H1 (cell line): ENCODE measurements around the gene SPINK4. TPM values are rescaled to one million over a fixed set of nuclear protein-coding genes. Genes with fewer than 3 reads are reported as not detected.

Experiments used
- CTCF ChIA-PET: fragments of 300-600 bp; sonication (Branson Sonifier 250); formaldehyde crosslinking; loops from one replicate; lab custom pipeline; 2021; ENCODE audit not compliant: partially characterized antibody; lab: Charles Lee
- POLR2A ChIA-PET: fragments of 300-600 bp; sonication (Branson Sonifier 250); formaldehyde crosslinking; loops from one replicate; lab custom pipeline; 2021; ENCODE audit warnings: inconsistent platforms; ENCODE audit not compliant: partially characterized antibody; lab: Charles Lee
- DNase-seq, 2 experiments: peaks; one replicate each; pipeline versions ENCODE4 v3.0.0 to v3.0.0-alpha.2; 2010 to 2022; ENCODE audit warnings: low spot score in 2 of 2, low read depth in 1 of 2, mixed read lengths in 1 of 2
- FAIRE-seq: peaks from 2 replicates; lab custom pipeline; 2011; peaks lifted over from hg19 to GRCh38; lab: Jason Lieb, UNC
- H2AFZ ChIP-seq: 2 replicates; pipeline ENCODE4 v1.8.1; 2012; ENCODE audit warnings: low read length, inconsistent platforms
- H2AK5ac ChIP-seq: 2 replicates; pipeline ENCODE4 v1.6.1; 2013; ENCODE audit warnings: low read depth, low read length
- H2BK120ac ChIP-seq: replicated peaks from 2 replicates; pipeline ENCODE3; 2013; ENCODE audit warnings: low read depth, low read length, inconsistent platforms
- H2BK12ac ChIP-seq: 2 replicates; pipeline ENCODE4 v1.6.1; 2013; ENCODE audit warnings: low read depth, low read length
- H2BK15ac ChIP-seq: 2 replicates; pipeline ENCODE4 v1.6.1; 2013; ENCODE audit warnings: low read length
- H2BK20ac ChIP-seq: 2 replicates; pipeline ENCODE4 v1.6.1; 2013; ENCODE audit warnings: low read length
- H2BK5ac ChIP-seq: 2 replicates; pipeline ENCODE4 v1.6.1; 2013; ENCODE audit warnings: low read depth, low read length
- H3K14ac ChIP-seq: 2 replicates; pipeline ENCODE4 v1.6.1; 2013; ENCODE audit warnings: inconsistent platforms; ENCODE audit not compliant: insufficient read length
- H3K18ac ChIP-seq: 2 replicates; pipeline ENCODE4 v1.6.1; 2013; ENCODE audit warnings: low read length; ENCODE audit errors: extremely low read depth
- H3K23ac ChIP-seq: 2 replicates; pipeline ENCODE4 v1.6.1; 2013; ENCODE audit warnings: inconsistent platforms; ENCODE audit not compliant: insufficient read length
- H3K23me2 ChIP-seq: 2 replicates; pipeline ENCODE4 v1.6.1; 2013; ENCODE audit warnings: low read depth, low read length
- H3K27ac ChIP-seq: 2 replicates; pipeline ENCODE4 v1.6.1; 2011; ENCODE audit warnings: low read depth, low read length, inconsistent platforms
- H3K27me3 ChIP-seq, 4 experiments: replicated peaks in 1 of 4; 1 replicate in 1 of 4; 2 replicates in 3 of 4; pipeline versions ENCODE4 v1.6.1 to v1.8.1; 2011 to 2013; ENCODE audit warnings: low read length in 3 of 4, mild to moderate bottlenecking in 3 of 4, inconsistent platforms in 2 of 4, mixed read lengths in 2 of 4, moderate library complexity in 1 of 4; ENCODE audit not compliant: control insufficient read depth in 3 of 4, insufficient read depth in 3 of 4; ENCODE audit errors: extremely low read depth in 1 of 4
- H3K36me3 ChIP-seq, 4 experiments: 2 replicates each; pipeline versions ENCODE4 v1.6.1 to v1.8.1; 2011 to 2013; ENCODE audit warnings: mild to moderate bottlenecking in 4 of 4, low read length in 3 of 4, moderate library complexity in 2 of 4, control low read depth in 1 of 4, inconsistent platforms in 1 of 4; ENCODE audit not compliant: insufficient read depth in 4 of 4, control insufficient read depth in 2 of 4
- H3K4ac ChIP-seq: replicated peaks from 2 replicates; pipeline ENCODE3; 2013; ENCODE audit warnings: low read length, low read depth, mixed read lengths, inconsistent platforms; ENCODE audit not compliant: insufficient read length
- H3K4me1 ChIP-seq, 4 experiments: replicated peaks in 1 of 4; 1 replicate in 1 of 4; 2 replicates in 3 of 4; pipeline versions ENCODE4 v1.6.1 to v1.8.1; 2011 to 2013; ENCODE audit warnings: low read length in 3 of 4, inconsistent platforms in 2 of 4, mixed read lengths in 1 of 4; ENCODE audit not compliant: insufficient read depth in 4 of 4, control insufficient read depth in 3 of 4
- H3K4me2 ChIP-seq, 2 experiments: 2 replicates each; pipeline versions ENCODE4 v1.6.1 to v1.8.1; 2011 to 2013; ENCODE audit warnings: low read depth in 2 of 2, low read length in 2 of 2, control low read depth in 1 of 2, inconsistent platforms in 1 of 2, mild to moderate bottlenecking in 1 of 2; ENCODE audit not compliant: insufficient read depth in 1 of 2
- H3K4me3 ChIP-seq, 4 experiments: fragments of 200-600, 300-600 bp in 1 of 4; sonication (generic), shearing (Covaris generic), sonication (Bioruptor Twin) in 1 of 4; 2 replicates each; pipeline versions ENCODE4 v1.5.1 to v1.8.1; 2011 to 2016; ENCODE audit warnings: low read length in 4 of 4, low read depth in 3 of 4, control low read depth in 2 of 4, inconsistent platforms in 2 of 4, mild to moderate bottlenecking in 2 of 4, mixed read lengths in 1 of 4, moderate library complexity in 1 of 4; ENCODE audit not compliant: insufficient read depth in 2 of 4; ENCODE audit errors: extremely low read depth in 1 of 4
- H3K56ac ChIP-seq: replicated peaks from 2 replicates; pipeline ENCODE3; 2013; ENCODE audit warnings: low read depth, mild to moderate bottlenecking, mixed read lengths, low read length, inconsistent platforms; ENCODE audit not compliant: insufficient read length
- H3K79me1 ChIP-seq: 2 replicates; pipeline ENCODE4 v1.6.1; 2013; ENCODE audit warnings: low read depth, low read length, control low read depth
- H3K79me2 ChIP-seq, 2 experiments: 2 replicates each; pipeline versions ENCODE4 v1.6.1 to v1.8.1; 2012 to 2013; ENCODE audit warnings: low read length in 2 of 2, mild to moderate bottlenecking in 2 of 2, inconsistent platforms in 1 of 2; ENCODE audit not compliant: insufficient read depth in 2 of 2, control insufficient read depth in 1 of 2
- H3K9ac ChIP-seq, 4 experiments: replicated peaks in 1 of 4; 1 replicate in 1 of 4; 2 replicates in 3 of 4; pipeline versions ENCODE4 v1.6.1 to v1.8.1; 2011 to 2013; ENCODE audit warnings: low read depth in 3 of 4, low read length in 3 of 4, control low read depth in 2 of 4, mild to moderate bottlenecking in 2 of 4, moderate library complexity in 2 of 4, inconsistent platforms in 1 of 4; ENCODE audit errors: extremely low read depth in 1 of 4
- H3K9me3 ChIP-seq, 2 experiments: 2 replicates each; pipeline versions ENCODE4 v1.6.1 to v1.8.1; 2012 to 2013; ENCODE audit warnings: mild to moderate bottlenecking in 2 of 2, moderate library complexity in 2 of 2, control low read depth in 1 of 2, inconsistent platforms in 1 of 2, low read depth in 1 of 2, low read length in 1 of 2, mixed read lengths in 1 of 2; ENCODE audit not compliant: insufficient read depth in 2 of 2
- H4K20me1 ChIP-seq, 2 experiments: replicated peaks in 1 of 2; 2 replicates each; pipeline versions ENCODE3 to v1.8.1; 2011 to 2013; ENCODE audit warnings: inconsistent platforms in 2 of 2, low read length in 2 of 2, mild to moderate bottlenecking in 1 of 2; ENCODE audit not compliant: insufficient read depth in 2 of 2, control insufficient read depth in 1 of 2
- H4K5ac ChIP-seq: 2 replicates; pipeline ENCODE4 v1.6.1; 2013; ENCODE audit warnings: low read length, low read depth, mixed read lengths, inconsistent platforms; ENCODE audit not compliant: insufficient read length
- H4K8ac ChIP-seq: 2 replicates; pipeline ENCODE4 v1.8.0; 2013; ENCODE audit warnings: mild to moderate bottlenecking, moderate library complexity, low read length, inconsistent platforms; ENCODE audit not compliant: insufficient read depth; ENCODE audit errors: extremely low read depth
- H4K91ac ChIP-seq: replicated peaks from 2 replicates; pipeline ENCODE3; 2013; ENCODE audit warnings: low read length, mixed read lengths, inconsistent platforms; ENCODE audit not compliant: insufficient read length
- HDAC6 ChIP-seq: IDR thresholded peaks from one replicate; pipeline ENCODE4 v1.7.1; 2012; ENCODE audit warnings: low read depth, mild to moderate bottlenecking, inconsistent platforms, low read length, moderate library complexity
- WGBS, 2 experiments: shearing (Covaris generic) in 1 of 2; methylation state at CpG; one replicate each; pipeline versions ENCODE4 v1.1.6 to v1.1.7; 2013 to 2015; ENCODE audit warnings: low lambda C conversion rate in 2 of 2, mixed read lengths in 2 of 2, inconsistent platforms in 1 of 2, low coverage in 1 of 2, missing lambda C conversion rate in 1 of 2; ENCODE audit not compliant: insufficient replicate concordance in 2 of 2, insufficient coverage in 1 of 2, insufficient read length in 1 of 2; ENCODE audit errors: extremely low coverage in 1 of 2, missing lambda C conversion rate in 1 of 2; 5-methylcytosine and 5-hydroxymethylcytosine counted together
- polyA plus RNA-seq, 7 experiments: library from polyadenylated mRNA; depleted of rRNA in 3 of 7; stranded (reverse) in 5 of 7; unstranded in 2 of 7; fragments of >200 nt in 5 of 7; fragments of 200-250 nt in 2 of 7; gene quantifications; 1 replicate in 5 of 7; 2 replicates in 1 of 7; 4 replicates in 1 of 7; pipeline versions ENCODE4 v1.2.1 to v1.2.3, GENCODE V29; 2011 to 2013; ENCODE audit warnings: missing spikeins in 2 of 7, mixed read lengths in 2 of 7
- total RNA-seq: library from RNA; stranded (reverse); fragmentation: NEBNext Ultra II Directional; extraction: Animal tissue kit (Norgen Biotek cat#: 25700); gene quantifications from 2 replicates; pipeline ENCODE4 v1.2.1, GENCODE V29; 2021

The SPINK4 gene
- total and polyA plus RNA-seq, 2 of the 8 experiments (the other 6 are each of a cell fraction or from before 2014, with no cell fraction given), result not detected

DNA sequence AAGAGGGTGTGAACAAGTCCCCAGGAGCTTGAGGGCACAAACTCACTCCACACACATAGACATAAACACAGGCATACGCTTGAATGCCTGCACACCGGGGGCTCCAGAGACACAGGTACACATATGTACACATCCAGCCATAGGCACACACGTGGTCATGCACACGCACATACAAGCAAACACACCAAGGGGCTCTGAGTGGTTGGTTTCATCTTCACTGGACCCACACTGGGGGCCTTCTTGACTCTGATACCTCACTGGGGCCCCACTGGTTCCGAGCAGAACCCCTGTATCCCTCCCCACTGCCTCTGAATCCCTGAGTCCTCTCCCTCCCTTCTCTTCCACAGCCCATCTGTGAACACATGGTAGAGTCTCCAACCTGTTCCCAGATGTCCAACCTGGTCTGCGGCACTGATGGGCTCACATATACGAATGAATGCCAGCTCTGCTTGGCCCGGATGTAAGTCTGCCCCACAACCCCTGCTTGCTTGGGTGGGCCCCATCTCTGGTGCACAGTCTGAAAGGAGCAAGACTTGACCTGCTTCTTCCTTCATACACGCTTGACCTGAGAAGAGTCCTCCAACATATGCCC is 6.4 kb downstream of the SPINK4 start:
- Histone ChIP-seq H2BK15ac (no peak overlapping the region), H2BK20ac (no peak overlapping the region), H3K4ac (no peak overlapping the region), H3K56ac (no peak overlapping the region), H4K8ac (no peak overlapping the region), H3K4me3 (no peak overlapping the region), H4K5ac (no peak overlapping the region), H3K4me2 (no peak overlapping the region), H3K23ac (no peak overlapping the region), H3K79me1 (no peaks in the 10 kb centered on the region), H3K14ac (no peak overlapping the region), H3K9me3 (no peaks in the 10 kb centered on the region), H3K23me2 (no peaks in the 10 kb centered on the region; the same call in 1 of the 2 replicates), H3K79me2 (no peaks in the 10 kb centered on the region), H3K18ac (no peak overlapping the region), H3K36me3 (peaks cover 0 to 2% (median 0%) of the 10 kb centered on the region in 4 experiments; a peak in 2 of 8 replicates), H4K20me1 (peaks cover 0 to 2% of the 10 kb centered on the region in 2 experiments), H3K27me3 (no peaks in the 10 kb centered on the region), H3K27ac (no peak overlapping the region), H2BK5ac (no peak overlapping the region), H4K91ac (no peak overlapping the region), H3K4me1 (no peaks in the 10 kb centered on the region), H2AFZ (no peak overlapping the region), H3K9ac (no peak overlapping the region), H2AK5ac (no peak overlapping the region), H2BK12ac (no peak overlapping the region), H2BK120ac (no peak overlapping the region)
- ChIA-PET POLR2A (no interaction called here), CTCF (interaction anchor here (2.7 kb wide), 1 partner anchor 20 kb away, joined by 13 read pairs; no protein-coding TSS in a partner anchor)
- no peak for TF ChIP-seq HDAC6
- FAIRE-seq, result no peak
- no peak for DNase-seq
- WGBS, 2 experiments, result 90% methylated on average over 9 of the region's 9 CpGs; no CpG with 5 or more reads in 1 of the 2 experiments
